D341Med (cell line): ENCODE data around the gene OMP.
"Not testable (repeated sequence)": the region's sequence is repeated elsewhere in the genome, so short reads cannot be mapped to it uniquely, and the experiment has no call there.

Experiments used
- DNase-seq: peaks from one replicate; pipeline ENCODE4 v3.0.0; 2012; ENCODE audit warnings: low spot score

OMP gene

DNA sequence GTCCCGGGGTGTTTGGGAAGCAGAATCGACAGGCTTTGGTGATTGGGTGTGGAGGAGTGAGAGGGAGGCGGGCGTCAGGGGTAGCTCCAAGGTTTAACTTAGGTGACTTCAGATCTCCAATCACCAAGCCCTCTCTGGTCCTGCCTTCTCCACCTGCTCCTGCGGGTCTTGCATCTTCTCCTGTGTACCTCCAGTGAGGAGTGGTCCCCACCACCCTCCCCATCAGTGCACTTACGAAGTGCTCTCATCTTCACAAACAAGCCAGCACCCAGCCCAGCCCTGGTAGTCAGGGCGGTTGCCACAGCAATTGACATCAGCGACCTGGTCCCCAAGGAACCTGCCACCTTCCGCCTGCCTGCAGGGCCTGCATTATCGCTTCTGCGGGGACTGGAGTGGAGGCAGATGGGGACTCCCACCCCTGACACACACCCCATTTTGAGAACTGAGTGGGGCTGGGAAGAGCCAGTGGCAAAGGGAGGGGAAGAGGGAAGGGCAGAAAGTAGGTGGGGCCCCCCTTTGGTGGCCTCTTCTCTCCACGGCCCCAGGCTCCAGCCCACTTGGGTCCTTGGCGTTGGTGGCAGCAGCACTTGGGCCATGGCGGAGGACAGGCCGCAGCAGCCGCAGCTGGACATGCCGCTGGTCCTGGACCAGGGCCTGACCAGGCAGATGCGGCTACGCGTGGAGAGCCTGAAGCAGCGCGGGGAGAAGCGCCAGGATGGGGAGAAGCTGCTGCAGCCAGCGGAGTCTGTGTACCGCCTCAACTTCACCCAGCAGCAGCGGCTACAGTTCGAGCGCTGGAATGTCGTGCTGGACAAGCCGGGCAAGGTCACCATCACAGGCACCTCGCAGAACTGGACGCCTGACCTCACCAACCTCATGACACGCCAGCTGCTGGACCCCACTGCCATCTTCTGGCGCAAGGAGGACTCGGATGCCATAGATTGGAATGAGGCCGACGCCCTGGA is at the start of gene OMP:
TSS of gene OMP (plus strand) at position 595 of the 965 bp plus-strand sequence. CDS start at position 595, 0 bp downstream.
- no peak for DNase-seq

GRCh38 chr11:77053217-77054015 is 49.2 kb upstream of the OMP start:
- DNase-seq: no peak

- DNase-seq: no peak
These were observed 48.6 kb upstream of the OMP start for GRCh38 chr11:77054084-77054483.

DNA sequence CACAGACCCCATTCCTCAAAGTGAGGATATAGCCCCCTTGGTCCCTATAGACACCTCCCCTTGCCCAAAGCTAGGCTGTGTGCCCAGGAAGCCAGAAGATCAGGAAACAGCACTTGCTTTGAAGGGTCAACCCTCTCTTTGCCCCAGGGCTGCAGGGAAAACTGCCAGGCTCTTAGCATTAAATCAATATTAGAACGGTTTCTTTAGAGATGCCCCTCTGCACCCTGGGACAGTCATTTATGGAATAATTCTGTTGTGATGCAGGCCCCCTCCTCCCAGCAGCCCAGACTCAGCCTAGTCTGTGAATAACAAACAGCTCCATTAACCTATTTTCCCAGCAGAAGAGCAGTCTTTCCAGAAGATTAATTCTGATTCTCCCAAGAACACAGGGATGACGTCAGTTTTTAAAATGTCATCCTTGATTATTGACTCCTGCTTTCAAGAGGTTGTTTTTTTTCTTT is 47.5 kb upstream of the OMP start:
- no peak for DNase-seq

GRCh38 chr11:77055913-77056312 is 46.7 kb upstream of the OMP start:
- no peak for DNase-seq

DNA sequence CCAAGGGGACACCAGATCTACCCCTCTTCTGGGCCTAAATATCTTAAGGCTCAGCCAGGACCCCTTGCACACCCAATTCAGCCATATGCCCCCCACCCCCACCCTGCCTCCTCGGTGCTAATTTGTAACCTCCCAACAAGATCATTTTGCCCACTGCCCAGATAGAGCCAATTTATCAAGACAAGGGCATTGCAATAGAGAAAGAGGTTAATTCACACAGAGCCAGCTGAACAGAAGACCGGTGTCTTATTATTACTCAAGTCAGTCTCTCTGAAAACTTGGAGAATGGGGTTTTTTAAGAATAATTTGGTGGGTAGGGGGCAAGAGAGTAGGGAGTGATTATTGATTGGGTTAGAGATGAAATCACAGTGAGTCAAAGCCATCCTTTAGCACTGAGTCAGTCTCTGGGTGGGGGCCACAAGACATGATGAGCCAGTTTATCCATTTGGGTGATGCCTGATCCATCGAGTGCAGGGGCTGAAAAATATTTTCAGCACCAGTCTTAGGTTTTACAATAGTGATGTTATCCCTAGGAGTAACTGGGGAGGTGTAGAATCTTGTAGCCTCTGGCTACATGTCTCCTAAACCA is 45.7 kb upstream of the OMP start:
- DNase-seq: no peak

DNA sequence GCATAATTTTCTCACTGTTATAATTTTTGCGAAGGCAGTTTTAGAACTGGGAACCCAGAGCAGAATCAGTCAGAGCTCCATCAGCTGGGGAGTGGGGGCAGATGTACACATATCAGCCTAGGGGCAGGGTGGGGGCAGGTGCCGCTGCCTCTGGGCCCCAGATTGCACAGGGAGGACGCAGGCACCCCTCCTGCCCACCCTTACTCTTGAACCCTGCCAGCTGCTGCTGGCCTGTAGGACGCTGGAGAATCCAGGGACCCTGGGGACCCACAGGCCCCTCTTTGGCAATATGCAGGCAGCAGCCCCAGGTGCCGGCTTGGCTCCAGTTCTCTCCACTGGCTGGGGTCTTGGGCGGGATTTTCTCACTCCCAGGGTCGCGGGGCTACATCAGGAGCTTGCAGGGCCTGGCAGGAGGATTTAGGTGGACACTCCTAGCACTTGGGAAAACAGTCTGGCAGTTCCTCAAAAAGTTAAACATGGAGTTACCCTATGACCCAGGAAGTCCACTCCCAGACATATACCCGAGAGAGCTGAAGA is 44.6 kb upstream of the OMP start:
- no peak for DNase-seq

- no peak for DNase-seq
These were observed 43.7 kb upstream of the OMP start for GRCh38 chr11:77058900-77059299.

DNA sequence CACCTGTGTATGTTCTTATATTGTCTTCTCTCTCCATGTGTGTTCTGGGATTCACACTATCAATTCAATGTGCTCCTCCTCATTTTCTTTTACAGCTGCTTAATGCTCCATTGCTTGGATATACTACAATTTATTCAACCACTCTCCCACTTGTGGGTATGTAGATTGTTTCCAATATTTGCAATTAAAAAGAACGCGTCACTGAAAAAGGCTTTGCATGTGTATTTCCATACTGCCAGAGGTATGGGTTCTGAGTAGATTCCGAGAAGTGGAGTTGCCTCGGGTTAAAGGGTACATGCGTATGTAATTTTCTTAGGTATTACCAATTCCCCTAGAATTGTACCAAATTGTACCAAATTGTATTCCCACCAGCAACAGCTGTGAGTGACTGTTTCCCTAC is 42.8 kb upstream of the OMP start:
- no peak for DNase-seq

DNA sequence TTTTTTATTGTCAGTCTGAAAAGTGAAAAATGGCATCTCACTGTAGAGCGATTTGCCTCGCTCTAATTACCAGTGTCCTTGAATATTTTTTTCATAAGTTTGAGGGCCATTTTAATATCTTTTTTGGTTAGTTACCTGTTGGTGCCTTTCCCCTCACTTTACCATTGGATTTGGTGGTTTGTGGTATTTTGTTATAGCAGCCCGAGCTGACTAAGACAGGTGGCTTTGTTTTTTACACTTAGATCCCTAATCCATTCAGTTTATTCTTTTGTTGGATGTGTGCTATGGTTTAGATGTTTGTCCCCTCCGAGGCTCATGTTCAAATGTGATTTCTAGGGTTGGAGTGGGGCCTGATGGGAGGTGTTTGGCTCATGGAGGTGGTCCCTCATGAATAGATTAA is 42.4 kb upstream of the OMP start:
- DNase-seq: no peak

DNA sequence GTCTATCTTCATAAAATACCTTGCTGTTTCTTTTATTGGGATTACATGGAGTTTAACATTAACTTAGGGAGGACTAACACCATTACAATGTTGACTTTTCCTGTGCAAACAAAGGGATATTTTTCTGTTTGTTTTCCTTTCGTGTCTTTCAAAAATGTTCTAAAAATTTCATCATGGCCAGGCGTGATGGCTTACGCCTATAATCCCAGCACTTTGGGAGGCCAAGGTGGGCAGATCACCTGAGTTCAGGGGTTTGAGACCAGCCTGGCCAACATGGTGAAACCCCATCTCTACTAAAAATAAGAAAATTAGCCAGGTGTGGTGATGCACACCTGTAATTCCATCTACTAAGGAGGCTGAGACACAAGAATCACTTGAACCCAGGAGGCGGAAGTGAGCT is 41.4 kb upstream of the OMP start:
- DNase-seq: not testable (repeated sequence)

GRCh38 chr11:77062924-77063323 is 39.7 kb upstream of the OMP start:
- no peak for DNase-seq

GRCh38 chr11:77063407-77063806 is 39.2 kb upstream of the OMP start:
- DNase-seq: no peak

DNA sequence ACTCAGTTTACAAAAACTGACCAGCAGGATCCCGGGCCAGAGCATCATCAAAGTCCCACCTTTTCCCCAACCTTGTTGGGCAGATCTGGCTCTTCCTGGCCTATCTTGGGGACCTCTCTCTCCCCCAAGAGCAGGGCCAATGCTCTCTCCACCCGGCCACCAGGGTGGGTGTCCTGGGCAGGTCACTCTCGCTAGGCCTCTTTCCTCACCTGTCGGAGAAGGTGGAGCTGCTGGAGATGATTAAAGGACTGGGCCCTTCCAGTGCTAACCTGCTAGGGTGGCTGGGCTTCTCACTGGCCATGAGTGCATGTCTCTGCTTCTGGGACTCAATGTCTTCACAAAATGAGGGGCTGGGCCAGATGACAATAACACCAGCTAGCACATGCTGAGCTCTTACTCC is 38.8 kb upstream of the OMP start:
- no peak for DNase-seq

DNA sequence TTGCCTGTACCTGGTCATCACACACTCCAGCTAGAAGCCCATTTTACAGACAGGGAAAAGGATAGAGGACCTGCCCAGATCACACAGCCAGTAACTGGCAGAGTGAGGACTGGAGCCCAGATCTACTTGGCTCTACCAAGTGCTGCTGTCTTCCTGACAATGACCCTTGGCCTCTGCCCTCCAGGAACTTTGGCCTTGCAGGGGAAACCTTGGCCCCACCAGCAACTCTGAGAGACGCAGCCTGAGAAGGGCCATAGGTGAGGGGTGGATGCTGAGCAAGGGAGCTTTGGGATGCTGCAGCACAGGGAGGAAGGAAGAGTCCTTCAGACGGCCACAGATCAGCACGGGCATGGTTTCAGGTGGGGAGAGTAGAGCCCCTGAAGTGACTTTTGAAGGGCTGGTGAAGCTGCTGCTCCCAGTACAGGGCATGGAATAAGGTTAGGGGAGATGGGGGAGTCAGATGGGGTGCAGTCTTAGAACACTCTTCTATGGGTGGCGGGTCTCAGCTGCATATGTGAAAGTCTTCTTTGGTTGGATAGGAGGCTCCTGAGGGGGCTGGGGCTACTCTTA is 37.9 kb upstream of the OMP start:
- DNase-seq: no peak

DNA sequence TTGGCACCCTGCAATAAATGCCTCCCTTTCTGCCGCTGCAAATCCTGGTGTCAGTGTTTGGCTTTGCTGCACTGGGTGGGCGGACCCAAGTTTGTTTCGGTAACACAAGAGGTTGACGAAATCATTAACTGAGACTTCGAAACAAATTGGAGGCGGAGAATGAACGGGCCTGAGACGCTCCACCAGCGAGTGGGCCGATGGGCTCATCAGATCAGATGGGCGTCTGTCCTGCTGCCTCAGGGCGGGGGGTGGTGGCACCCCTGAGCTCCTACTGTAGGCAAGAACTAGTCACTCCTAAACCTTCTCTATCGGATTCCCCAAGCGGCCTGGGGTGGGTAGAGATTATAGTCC is 36.8 kb upstream of the OMP start:
- no peak for DNase-seq

GRCh38 chr11:77066229-77067042 is 36.2 kb upstream of the OMP start, which contains the start of gene CAPN5:
CAPN5 (plus strand) TSS chr11:77066971; CDS start chr11:77084887, 17,916 bp downstream.
- peak; percentile 99 for DNase-seq

- DNase-seq: peak; percentile 18
These were observed 34.7 kb upstream of the OMP start for GRCh38 chr11:77067861-77068443.

- DNase-seq: peak; percentile 9
These were observed 33.9 kb upstream of the OMP start for GRCh38 chr11:77068457-77069335.
